ENCODE measurements around the gene HDAC1. TPM values are rescaled to one million over a fixed set of nuclear protein-coding genes. Genes with fewer than 3 reads are reported as not detected.

HDAC1 gene
- total RNA-seq (2022; extraction: Qiagen RNA extraction; ENCODE audit: low read depth), result 50.9 to 56.2 TPM (median 54.5 TPM) in 5 replicates

DNA sequence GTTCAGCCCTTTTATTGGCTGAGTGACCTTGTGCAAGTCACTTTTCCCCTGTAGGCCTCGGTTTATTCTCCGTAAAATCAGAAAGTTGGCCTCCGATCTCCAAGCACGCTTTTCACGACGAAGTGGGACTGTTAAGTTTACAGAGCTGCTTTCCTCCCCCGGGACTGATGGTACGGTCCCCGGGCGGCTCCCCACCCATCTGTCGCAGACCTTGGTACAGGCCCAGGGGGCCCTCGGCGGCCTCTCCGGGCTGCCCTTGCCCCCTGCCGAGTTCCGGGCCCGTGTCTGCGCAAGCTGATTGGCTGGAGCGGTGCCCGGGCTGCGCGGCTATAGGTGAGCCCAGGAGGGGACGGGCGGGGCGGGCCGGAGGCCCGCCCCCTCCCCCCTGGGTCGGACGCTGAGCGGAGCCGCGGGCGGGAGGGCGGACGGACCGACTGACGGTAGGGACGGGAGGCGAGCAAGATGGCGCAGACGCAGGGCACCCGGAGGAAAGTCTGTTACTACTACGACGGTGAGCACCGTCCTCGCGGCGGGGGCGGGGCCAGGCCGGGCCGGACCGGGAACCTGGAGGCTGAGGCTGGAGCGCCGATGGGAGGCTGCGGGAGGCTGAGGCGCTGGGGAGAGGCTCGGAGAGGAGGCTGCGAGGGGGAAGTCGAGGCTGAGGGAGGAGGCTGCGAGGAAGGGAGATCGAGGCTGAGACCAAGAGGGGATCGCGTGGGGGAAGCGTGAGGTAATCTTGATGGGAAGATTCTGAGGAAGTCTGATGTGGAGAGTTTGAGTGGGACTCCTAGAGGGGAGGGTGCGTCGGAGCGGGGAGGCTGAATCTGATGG, at the start of gene HDAC1:
Gene HDAC1, plus strand, starts transcription at position 376 of the 831 bp plus-strand sequence. Its CDS starts 87 bp downstream, at position 463.

DNA sequence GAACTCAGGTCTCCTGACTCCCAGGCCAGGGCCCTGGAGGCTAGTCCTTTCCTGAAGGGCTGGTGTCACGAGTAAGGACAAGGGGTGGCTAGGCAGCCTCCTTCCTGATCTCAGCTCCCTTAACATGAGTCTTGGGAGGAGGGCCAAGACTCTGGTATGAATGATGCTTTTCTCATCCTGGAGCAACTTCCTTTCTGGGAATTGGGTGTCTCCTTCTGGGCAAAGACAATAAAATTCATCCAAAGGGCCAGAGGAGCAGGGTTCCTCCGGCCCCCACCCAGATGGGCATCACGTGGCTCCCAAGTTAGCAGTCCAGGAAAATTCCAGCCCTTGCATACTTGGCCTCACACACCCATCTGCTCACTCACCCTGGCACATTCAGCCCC, 45.0 kb upstream of the HDAC1 start, which contains the start of gene FAM167B:
Gene FAM167B, plus strand, starts transcription at position 335 of the 386 bp plus-strand sequence. CDS start 200 bp downstream, outside the sequence.

DNA sequence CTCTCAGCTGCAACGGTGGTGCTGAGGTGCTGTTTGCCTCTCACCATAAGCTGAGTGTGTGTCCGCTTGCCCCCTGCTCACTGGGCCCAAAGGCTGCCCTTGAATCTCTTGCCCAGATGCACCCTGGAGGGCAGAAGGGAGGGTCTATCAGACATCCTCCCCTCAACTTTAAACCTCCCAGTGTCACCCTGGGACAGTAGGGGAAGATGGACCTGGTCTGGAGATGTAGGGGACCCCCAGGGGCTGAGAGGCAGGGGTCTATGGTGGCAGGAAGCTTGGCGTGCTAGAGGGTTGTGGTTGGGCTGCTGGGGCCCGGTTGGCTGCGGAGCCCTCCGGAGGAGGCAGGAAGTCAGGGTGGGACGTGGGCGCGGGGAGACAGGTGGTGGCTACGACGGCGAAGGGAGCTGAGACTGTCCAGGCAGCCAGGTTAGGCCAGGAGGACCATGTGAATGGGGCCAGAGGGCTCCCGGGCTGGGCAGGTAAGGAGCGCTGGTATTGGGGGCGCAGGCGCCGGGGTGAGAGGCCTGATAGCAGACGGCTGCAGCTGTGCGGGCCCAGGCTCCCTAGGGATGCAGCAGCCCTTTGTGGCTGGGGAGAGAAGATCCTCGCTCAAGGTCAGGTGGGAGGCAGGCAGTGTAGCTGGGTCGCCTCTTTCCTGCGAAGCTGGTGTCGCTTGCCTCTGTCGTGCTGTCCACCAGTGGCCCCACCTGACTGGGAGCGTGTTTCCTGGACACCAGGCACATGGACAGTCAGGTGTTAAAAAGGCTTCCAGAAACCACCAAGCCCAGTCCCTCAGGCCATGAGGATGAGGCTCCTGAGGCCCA, 40.8 kb upstream of the HDAC1 start, which contains the start of gene LCK:
Gene LCK, plus strand, starts transcription at position 373 of the 824 bp plus-strand sequence. CDS start 23,065 bp downstream, outside the sequence.

DNA sequence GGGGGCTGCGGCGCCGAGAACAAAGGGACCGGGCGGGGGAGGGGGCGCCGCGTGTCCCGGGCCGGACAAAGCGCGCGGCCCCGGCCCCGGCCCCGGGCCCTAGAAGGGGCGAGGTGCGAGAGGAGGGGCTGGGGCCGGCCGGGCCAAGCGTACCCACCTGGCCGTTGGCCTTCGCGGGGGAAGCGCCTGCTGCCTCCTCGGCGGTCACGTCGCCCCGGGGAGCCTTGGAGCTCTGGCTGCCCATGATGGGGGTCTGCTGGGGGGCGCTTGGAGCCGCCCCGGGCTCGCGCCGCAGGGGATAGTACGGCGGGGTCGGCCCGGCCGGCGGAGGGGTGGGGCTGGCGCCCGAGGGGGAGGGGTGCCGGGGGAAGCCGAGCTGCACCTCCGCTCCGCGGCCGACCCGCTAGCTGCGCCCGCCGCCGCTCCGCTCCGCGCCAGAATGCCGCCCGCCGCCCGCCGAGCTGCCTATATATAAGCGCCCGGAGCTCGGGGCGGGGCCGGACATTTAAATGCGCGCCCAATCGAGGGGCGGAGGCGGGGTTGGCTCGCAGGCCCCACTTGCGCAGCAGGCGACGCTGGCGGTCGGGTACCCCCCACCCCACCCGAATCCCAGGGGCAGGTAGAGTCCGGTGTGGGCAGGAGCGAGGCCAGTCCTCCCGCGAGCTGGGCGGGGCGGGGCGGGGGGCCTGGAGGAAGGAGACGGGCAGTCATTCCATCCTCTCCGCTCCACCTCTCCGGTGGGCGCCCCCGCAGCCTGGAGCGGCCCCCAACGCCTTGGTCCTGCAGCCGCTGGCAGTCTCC, 44.1 kb downstream of the HDAC1 start, which contains the start of gene MARCKSL1:
Gene MARCKSL1, minus strand, starts transcription at position 444 of the 801 bp plus-strand sequence. Its CDS starts 200 bp downstream, at position 244.

DNA sequence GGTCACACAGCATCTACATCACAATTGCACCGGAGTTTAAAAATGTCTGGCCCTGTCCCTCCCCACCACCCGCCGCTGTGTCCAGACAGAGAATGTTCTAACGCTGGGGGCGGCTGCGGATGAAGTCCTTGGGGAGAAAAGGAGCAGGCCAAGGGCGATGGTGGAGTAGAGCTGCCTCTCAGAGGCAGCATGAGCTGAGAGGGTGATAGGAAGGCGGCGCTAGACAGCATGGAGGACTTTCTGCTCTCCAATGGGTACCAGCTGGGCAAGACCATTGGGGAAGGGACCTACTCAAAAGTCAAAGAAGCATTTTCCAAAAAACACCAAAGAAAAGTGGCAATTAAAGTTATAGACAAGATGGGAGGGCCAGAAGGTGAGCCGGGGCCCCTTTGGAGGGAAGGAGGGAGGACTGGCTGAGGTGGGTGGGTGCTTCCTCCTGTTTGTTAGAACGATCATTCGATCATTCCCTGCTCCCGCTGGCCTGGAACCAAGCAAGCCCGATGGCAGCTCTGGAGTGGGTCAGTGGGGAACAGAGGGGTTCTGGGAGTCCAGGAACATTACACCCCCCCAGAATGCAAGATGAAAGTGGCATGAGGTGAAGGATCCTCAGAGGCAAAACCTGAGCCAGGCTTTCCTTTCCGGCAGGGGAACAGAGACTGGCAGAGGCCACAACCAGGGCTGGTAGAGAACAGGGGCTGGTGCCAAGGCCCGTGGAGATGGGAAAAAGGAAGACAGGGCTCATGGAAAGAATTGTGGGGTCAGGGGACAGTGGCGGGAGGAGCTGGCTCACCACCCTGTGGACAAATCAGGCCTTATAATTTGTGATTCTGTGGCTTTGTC, 70.8 kb downstream of the HDAC1 start, which contains the start of the genes FAM229A and TSSK3:
Gene FAM229A, minus strand, starts transcription at position 12 of the 840 bp plus-strand sequence. CDS start 394 bp downstream, outside the sequence.
Gene TSSK3, plus strand, starts transcription at position 66 of the 840 bp plus-strand sequence. Its CDS starts 163 bp downstream, at position 229.

Other genes starting within 250 kb of the HDAC1 start
- gene TMEM39B, start 219.1 kb upstream of the HDAC1 start, total RNA-seq (2022; extraction: Qiagen RNA extraction; ENCODE audit: low read depth), result 8.2 to 14.0 TPM (median 10.6 TPM) in 5 replicates
- gene KPNA6, start 184.0 kb upstream of the HDAC1 start, total RNA-seq (2022; extraction: Qiagen RNA extraction; ENCODE audit: low read depth), result 14.4 to 16.7 TPM (median 15.1 TPM) in 5 replicates
- 26.1 to 30.7 TPM (median 27.5 TPM) in 5 replicates for gene TXLNA, start 112.4 kb upstream of the HDAC1 start, total RNA-seq (2022; extraction: Qiagen RNA extraction; ENCODE audit: low read depth)
- gene CCDC28B, start 91.5 kb upstream of the HDAC1 start, total RNA-seq (2022; extraction: Qiagen RNA extraction; ENCODE audit: low read depth), result 1.1 to 2.1 TPM (median 1.3 TPM) in 5 replicates
- 1.7 to 2.1 TPM (median 2.0 TPM) in 5 replicates for gene IQCC, start 86.4 kb upstream of the HDAC1 start, total RNA-seq (2022; extraction: Qiagen RNA extraction; ENCODE audit: low read depth)
- not detected in 5 replicates for gene DCDC2B, start 83.0 kb upstream of the HDAC1 start, total RNA-seq (2022; extraction: Qiagen RNA extraction; ENCODE audit: low read depth)
- gene TMEM234, start 69.7 kb upstream of the HDAC1 start, total RNA-seq (2022; extraction: Qiagen RNA extraction; ENCODE audit: low read depth), result 6.6 to 9.4 TPM (median 7.4 TPM) in 5 replicates
- 269 to 289 TPM (median 275 TPM) in 5 replicates for gene EIF3I, start 69.7 kb upstream of the HDAC1 start, total RNA-seq (2022; extraction: Qiagen RNA extraction; ENCODE audit: low read depth)
- gene FAM167B, start 44.9 kb upstream of the HDAC1 start, total RNA-seq (2022; extraction: Qiagen RNA extraction; ENCODE audit: low read depth), result 0.32 to 0.75 TPM (median 0.38 TPM) in 5 replicates
- 0.06 TPM in 1 of 5 replicates, not detected in the others for gene LCK, start 40.8 kb upstream of the HDAC1 start, total RNA-seq (2022; extraction: Qiagen RNA extraction; ENCODE audit: low read depth)
- 57.0 to 70.3 TPM (median 65.5 TPM) in 5 replicates for gene MARCKSL1, start 44.1 kb downstream of the HDAC1 start, total RNA-seq (2022; extraction: Qiagen RNA extraction; ENCODE audit: low read depth)
- 2.7 to 4.6 TPM (median 3.3 TPM) in 5 replicates for gene FAM229A, start 70.4 kb downstream of the HDAC1 start, total RNA-seq (2022; extraction: Qiagen RNA extraction; ENCODE audit: low read depth)
- gene TSSK3, start 70.5 kb downstream of the HDAC1 start, total RNA-seq (2022; extraction: Qiagen RNA extraction; ENCODE audit: low read depth), result 0.14 TPM in 1 of 5 replicates, not detected in the others
- gene BSDC1, start 102.4 kb downstream of the HDAC1 start, total RNA-seq (2022; extraction: Qiagen RNA extraction; ENCODE audit: low read depth), result 17.8 to 20.3 TPM (median 19.8 TPM) in 5 replicates
- 0.02 TPM in 1 of 5 replicates, not detected in the others for gene ZBTB8B, start 173.0 kb downstream of the HDAC1 start, total RNA-seq (2022; extraction: Qiagen RNA extraction; ENCODE audit: low read depth)
- 3.0 to 4.1 TPM (median 3.4 TPM) in 5 replicates for gene ZBTB8A, start 247.3 kb downstream of the HDAC1 start, total RNA-seq (2022; extraction: Qiagen RNA extraction; ENCODE audit: low read depth)